GM12875 (cell line): ENCODE measurements around the gene ZFPM1.
"Not testable (repeated sequence)": the region's sequence is repeated elsewhere in the genome, so short reads cannot be mapped to it uniquely, and the experiment has no call there.

Experiments
- H3K4me3 ChIP-seq: one replicate; pipeline ENCODE4 v1.5.1; 2011; ENCODE audit warnings: low read depth, low read length, control low read depth
- TF ChIP-seq, protein P1 (sequence below): IDR thresholded peaks from 2 replicates; pipeline ENCODE4 v1.5.1; 2011; ENCODE audit warnings: low read depth, mild to moderate bottlenecking, control low read depth, inconsistent platforms, low read length, moderate library complexity, borderline replicate concordance; ENCODE audit not compliant: insufficient read depth

Gene ZFPM1

DNA sequence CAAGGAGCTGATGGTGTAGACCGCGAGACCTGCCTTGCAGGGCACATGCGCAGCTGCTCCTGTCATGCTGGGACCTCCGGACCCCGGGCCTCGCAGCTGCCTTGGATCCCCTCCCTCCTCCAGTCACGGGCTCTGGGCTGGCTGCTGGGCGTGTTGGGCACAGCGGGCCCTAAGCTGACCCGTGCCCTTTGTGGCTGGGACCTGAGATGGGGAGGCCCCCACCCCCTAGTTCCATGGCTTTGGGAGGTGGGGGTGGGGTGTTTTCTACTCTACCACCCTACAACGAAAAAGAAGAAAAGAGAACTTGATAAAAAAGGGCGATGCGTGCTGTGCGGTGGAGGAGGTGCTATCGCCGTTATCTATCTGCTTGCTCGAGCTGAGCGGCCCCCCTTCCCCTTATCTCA, 14.5 kb downstream of the ZFPM1 start:
- no peak overlapping the region for H3K4me3 ChIP-seq
- TF ChIP-seq, protein P1, sequence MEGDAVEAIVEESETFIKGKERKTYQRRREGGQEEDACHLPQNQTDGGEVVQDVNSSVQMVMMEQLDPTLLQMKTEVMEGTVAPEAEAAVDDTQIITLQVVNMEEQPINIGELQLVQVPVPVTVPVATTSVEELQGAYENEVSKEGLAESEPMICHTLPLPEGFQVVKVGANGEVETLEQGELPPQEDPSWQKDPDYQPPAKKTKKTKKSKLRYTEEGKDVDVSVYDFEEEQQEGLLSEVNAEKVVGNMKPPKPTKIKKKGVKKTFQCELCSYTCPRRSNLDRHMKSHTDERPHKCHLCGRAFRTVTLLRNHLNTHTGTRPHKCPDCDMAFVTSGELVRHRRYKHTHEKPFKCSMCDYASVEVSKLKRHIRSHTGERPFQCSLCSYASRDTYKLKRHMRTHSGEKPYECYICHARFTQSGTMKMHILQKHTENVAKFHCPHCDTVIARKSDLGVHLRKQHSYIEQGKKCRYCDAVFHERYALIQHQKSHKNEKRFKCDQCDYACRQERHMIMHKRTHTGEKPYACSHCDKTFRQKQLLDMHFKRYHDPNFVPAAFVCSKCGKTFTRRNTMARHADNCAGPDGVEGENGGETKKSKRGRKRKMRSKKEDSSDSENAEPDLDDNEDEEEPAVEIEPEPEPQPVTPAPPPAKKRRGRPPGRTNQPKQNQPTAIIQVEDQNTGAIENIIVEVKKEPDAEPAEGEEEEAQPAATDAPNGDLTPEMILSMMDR, result no peak

DNA sequence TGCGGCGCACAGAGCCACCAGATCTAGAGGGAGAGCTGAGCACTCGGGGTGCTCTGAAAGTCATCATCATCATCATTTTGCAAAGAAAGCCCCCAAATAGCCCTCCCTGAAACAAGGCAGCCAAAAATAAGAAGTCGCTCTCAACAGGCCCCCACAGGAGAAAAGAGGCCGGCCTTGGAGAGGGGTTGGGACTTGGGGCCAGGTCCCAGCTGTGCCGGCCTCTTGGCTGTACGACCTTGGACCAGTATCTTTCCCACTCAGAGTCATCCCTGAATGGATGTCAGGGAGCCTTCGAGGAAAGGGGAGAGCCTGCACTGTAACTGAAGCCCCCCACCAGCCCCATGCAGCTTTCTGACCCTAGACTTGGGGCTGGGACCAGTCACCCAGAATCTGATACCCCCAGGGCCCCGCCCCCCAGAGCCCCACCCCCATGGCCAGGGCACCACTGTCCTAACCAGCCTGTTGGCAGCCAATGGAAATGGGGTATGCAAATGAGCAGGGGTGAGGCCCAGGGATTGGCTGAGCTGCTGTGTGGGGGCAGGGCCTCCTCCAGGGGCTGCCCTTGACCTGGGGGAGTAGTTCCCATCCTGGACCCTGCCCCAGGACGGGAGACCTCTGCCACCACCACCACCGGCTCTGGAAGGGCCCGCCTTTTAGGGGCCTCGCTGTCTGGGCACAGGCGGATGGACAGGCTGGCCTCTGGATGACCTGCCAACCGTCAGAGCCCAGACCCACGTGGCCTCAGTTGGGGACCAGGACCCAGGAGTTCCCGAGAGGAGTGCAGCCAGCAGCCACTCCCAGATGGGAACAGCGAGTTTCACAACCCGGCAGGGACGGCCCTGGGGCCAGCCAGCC, 15.4 kb downstream of the ZFPM1 start:
- H3K4me3 ChIP-seq, result no peak overlapping the region
- TF ChIP-seq, protein P1, result no peak

DNA sequence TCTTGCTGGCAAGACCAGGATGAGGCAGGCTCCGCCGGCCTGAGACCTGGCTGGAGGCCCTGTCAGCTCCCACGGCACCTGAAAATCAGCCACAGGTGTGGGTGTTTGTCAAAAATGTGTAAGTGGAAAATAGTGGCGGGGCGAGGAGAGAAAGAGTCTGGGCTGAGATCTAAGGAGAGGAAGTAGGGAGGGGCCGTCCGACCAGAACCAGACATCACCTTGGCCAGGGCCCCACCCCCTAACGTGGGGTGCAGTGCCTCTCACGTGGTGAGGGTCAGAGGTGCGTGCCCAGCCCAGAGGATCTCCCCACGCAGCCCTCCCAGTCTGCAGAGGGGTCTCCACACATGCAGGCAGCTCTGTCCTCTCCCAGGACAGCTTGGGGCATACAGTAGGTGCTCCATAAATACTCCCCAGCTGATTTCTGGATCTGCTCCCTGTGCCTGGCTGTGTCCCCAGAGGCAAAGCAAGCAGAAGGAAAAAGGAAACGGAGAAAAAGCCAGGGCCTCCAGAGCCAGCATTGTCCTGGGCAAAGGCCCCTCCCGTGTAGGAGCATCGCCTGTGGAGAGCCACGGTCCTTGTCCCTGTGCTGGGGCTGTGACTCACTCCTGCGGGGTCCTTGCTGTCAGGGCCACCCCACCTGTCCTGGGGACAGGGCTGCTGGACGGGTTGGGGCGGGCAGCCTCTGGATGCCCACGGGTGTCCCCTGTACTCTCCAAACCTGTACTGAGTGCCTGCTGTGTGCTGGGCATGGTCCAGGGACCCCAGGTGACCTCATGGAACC, 16.7 kb downstream of the ZFPM1 start:
- TF ChIP-seq, protein P1, result no peak
- no peak overlapping the region for H3K4me3 ChIP-seq

DNA sequence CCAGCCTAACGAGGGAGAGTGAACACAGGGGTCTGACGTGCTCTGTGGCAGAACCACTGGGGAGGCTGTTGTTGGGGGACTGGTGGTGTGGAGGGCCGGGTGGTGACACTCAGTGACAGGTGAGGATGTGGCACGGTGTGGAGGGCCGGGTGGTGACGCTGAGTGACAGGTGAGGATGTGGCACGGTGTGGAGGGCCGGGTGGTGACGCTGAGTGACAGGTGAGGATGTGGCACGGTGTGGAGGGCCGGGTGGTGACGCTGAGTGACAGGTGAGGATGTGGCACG, 17.3 kb downstream of the ZFPM1 start:
- not testable (repeated sequence) for H3K4me3 ChIP-seq

DNA sequence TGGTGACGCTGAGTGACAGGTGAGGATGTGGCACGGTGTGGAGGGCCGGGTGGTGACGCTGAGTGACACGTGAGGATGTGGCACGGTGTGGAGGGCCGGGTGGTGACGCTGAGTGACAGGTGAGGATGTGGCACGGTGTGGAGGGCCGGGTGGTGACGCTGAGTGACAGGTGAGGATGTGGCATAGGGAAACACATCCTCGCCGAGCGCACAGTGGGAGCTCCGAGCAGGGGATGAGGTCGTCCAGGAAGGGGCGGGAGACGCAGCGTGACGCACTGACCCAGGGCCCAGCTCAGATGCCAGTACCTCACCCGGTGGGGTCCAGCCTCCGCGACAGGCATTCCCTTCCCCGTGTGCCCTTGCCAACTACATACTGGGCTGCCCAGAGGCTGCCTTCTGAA, 17.6 kb downstream of the ZFPM1 start:
- not testable (repeated sequence) for H3K4me3 ChIP-seq

DNA sequence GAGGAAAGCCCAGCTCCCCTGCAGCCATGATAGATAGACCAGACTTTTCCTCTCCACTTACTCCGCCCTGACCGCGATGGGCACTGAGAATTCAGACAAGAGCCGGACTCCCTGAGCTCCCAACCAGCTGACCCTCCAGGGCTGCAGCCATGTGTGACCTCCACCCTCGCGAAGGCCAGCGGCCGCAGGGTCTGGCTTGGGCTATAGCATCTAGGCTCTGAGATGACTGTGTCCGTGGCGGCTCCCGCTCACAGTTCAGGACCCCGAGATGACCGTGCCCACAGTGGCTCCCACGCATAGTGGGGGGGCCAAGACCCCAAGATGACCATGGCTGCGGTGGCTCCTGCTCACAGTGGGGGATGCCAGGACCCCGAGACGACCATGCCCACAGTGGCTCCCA, 18.0 kb downstream of the ZFPM1 start:
- TF ChIP-seq, protein P1, result no peak
- H3K4me3 ChIP-seq, result no peak overlapping the region

DNA sequence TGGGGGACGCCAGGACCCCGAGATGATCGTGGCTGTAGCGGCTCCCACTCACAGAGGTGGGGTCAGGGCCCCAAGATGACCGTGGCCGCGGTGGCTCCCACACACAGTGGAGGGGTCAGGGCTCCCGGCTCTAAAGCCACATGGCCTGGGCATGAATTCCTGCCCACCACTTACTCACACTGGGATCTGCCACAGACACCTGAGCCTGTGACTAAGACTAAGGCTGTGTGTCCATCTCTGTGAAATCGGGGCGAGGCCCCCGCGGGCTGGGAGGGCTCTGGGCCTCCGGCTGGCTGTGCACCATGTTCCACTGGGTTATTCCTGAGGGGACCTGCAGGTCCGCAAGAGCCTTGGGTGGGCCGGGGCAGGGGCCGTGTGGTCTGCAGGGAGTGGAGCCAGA, 18.5 kb downstream of the ZFPM1 start:
- TF ChIP-seq, protein P1, result no peak
- H3K4me3 ChIP-seq, result no peak overlapping the region

DNA sequence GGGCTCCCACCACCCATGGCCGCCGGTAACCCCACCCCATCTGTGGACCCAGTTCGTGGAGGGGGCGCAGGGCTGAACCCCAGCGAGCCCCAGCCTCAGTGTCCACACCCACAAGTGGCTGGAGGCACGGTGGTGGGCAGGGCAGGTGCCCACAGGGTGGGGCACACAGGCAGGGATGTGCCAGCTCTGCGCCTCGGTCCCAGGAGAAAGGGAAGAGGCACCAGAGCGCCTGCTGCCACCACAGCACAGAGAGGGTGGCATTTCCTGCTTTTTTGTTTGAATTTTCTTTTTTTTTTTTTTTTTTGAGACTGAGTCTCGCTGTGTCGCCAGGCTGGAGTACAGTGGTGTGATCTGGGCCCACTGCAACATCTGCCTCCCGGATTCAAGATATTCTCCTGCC, 19.0 kb downstream of the ZFPM1 start:
- TF ChIP-seq, protein P1, result no peak
- no peak overlapping the region for H3K4me3 ChIP-seq
